ENCODE results near the gene ZMYND8. TPM values are rescaled to one million over a fixed set of nuclear protein-coding genes. Genes with fewer than 3 reads are reported as not detected.

The ZMYND8 gene
- total RNA-seq, 1 experiment from 2014 or later: 29.0 TPM

GRCh38 chr20:47311211-47311610, 45.3 kb downstream of the ZMYND8 start:
- Histone ChIP-seq H4K20me1 (ENCODE audit: insufficient read depth) (no peaks in the 10 kb centered on the region), H3K27ac (ENCODE audit: low read depth, low read length) (no peak overlapping the region), H3K4me3 (replicated peaks in 1 of 2; ENCODE audit: low read depth in 1 of 2, low read length in 2 of 2) (no peak overlapping the region), H3K4me2 (ENCODE audit: low read length) (no peak overlapping the region), H3K9ac (ENCODE audit: low read length) (no peak overlapping the region), H3K9me3 (ENCODE audit: control insufficient read depth in 1 of 2, insufficient read depth in 1 of 2, low read depth in 1 of 2, low read length in 2 of 2) (no peaks in the 10 kb centered on the region), H2AFZ (ENCODE audit: low read depth, low read length, poor library complexity, severe bottlenecking) (no peak overlapping the region), H3K36me3 (ENCODE audit: control insufficient read depth in 1 of 2, insufficient read depth in 2 of 2, low read length in 2 of 2) (peaks cover 4 to 12% of the 10 kb centered on the region in 2 experiments; a peak in 2 of 4 replicates), H3K79me2 (ENCODE audit: insufficient read depth, low read length) (peaks cover 86% of the 10 kb centered on the region), H3K4me1 (ENCODE audit: control insufficient read depth in 1 of 2, insufficient read depth in 2 of 2, low read length in 2 of 2) (peaks cover 23 to 26% of the 10 kb centered on the region in 2 experiments), H3K27me3 (ENCODE audit: insufficient read depth, low read length) (no peaks in the 10 kb centered on the region), H3K9me2 (ENCODE audit: insufficient read depth) (no peaks in the 10 kb centered on the region)
- RAD21 ChIA-PET (ENCODE audit: low non-redundant PET in 1 of 2, low total read pairs in 2 of 2, uncharacterized antibody in 2 of 2, unreplicated experiment in 2 of 2): no interaction called here
- no TSS peak for BruUV-seq (replicated peaks)
- ATAC-seq (no peak), DNase-seq (ENCODE audit: low read depth, low spot score) (no peak)
- CTCF ChIA-PET: no interaction called here
- intact Hi-C loops (cut with micrococcal nuclease): no loop called here
- POLR2A ChIA-PET: no interaction called here
- no peak for TF ChIP-seq YY1 (IDR thresholded peaks at IDR 0.05; ENCODE audit: extremely low read depth, insufficient replicate concordance, low read depth, low read length)
- TF ChIP-seq ZNF274 (IDR thresholded peaks at IDR 0.05; ENCODE audit: low read depth, low read length): no peak
- no peak for TF ChIP-seq TCF7L2 (IDR thresholded peaks at IDR 0.05; ENCODE audit: borderline replicate concordance, extremely low read depth, insufficient read depth, insufficient read length)
- TF ChIP-seq CBX3 (IDR thresholded peaks at IDR 0.05; ENCODE audit: low read depth): no peak
- no peak for TF ChIP-seq CEBPB (IDR thresholded peaks at IDR 0.05; ENCODE audit: low read depth)
- no peak for TF ChIP-seq SP1 (IDR thresholded peaks at IDR 0.05; ENCODE audit: low read depth)
- TF ChIP-seq POLR2AphosphoS5 (IDR thresholded peaks at IDR 0.05; ENCODE audit: low read depth, low read length): no peak
- no peak for TF ChIP-seq ZBTB33 (IDR thresholded peaks at IDR 0.05; ENCODE audit: extremely low read depth, insufficient replicate concordance, low read length)
- no peak for TF ChIP-seq REST (IDR thresholded peaks at IDR 0.05; ENCODE audit: low read depth)
- no peak for TF ChIP-seq CTCF (IDR thresholded peaks at IDR 0.05 in 2 of 3, conservative IDR thresholded peaks at IDR 0.05 in 1 of 3; ENCODE audit: borderline replicate concordance in 1 of 3, insufficient read depth in 1 of 3, low read depth in 2 of 3, low read length in 2 of 3)
- no peak for TF ChIP-seq EZH2phosphoT487 (IDR thresholded peaks at IDR 0.05; ENCODE audit: borderline replicate concordance)
- no peak for TF ChIP-seq JUND (IDR thresholded peaks at IDR 0.05)
- TF ChIP-seq RAD21 (IDR thresholded peaks at IDR 0.05; ENCODE audit: low read depth): no peak
- TF ChIP-seq FOSL1 (IDR thresholded peaks at IDR 0.05; ENCODE audit: low read depth): no peak

All from HCT116 (cell line).